ENCODE measurements around the gene PDCD1LG2. TPM values are rescaled to one million over a fixed set of nuclear protein-coding genes. Genes with fewer than 3 reads are reported as not detected.

Gene PDCD1LG2
- total RNA-seq, 2 experiments from 2014 or later = 0.13 to 0.14 TPM

DNA sequence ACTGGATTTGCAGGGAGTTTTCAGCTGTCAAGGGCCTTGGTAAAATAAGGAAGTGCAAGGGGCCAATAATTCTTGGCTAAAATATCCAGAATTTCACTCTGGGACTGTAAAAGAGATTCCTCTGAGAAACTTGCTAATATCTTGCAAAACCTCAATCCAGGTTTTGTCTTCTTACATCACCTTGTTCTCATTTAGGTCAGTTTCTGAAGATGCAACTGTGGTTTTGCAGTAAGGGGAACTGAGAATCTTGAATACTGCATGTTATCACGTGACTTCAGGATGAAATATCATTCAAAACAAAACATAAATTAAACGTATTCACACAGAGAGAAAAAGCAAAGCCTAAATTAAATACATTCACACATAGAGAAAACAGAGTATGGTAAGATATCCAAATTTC lies 83.6 kb downstream of the PDCD1LG2 start:
- H3K9me3 Mint-ChIP-seq = no peaks in the 10 kb centered on the region
- TF ChIP-seq CTCF (IDR thresholded peaks at IDR 0.05) = no peak
- H3K4me3 Mint-ChIP-seq = no peak overlapping the region
- CTCF ChIA-PET = interaction anchor here (1.9 kb wide), 1 partner anchor 408 kb away, joined by 8 read pairs; the partner anchor contains the start of gene INSL6
- H3K36me3 Mint-ChIP-seq (ENCODE audit: low read depth) = no peaks in the 10 kb centered on the region
- POLR2A ChIA-PET = no interaction called here
- H3K27ac Mint-ChIP-seq = no peak overlapping the region
- peaks cover 26% of the 10 kb centered on the region for H3K4me1 Mint-ChIP-seq (ENCODE audit: low read depth)
- no peaks in the 10 kb centered on the region for H3K27me3 Mint-ChIP-seq
- ATAC-seq (no peak), DNase-seq (no peak)
- intact Hi-C loops (cut with micrococcal nuclease) = loop anchor here (10.0 kb wide), 1 partner anchor 829 kb away; no protein-coding TSS in a partner anchor

DNA sequence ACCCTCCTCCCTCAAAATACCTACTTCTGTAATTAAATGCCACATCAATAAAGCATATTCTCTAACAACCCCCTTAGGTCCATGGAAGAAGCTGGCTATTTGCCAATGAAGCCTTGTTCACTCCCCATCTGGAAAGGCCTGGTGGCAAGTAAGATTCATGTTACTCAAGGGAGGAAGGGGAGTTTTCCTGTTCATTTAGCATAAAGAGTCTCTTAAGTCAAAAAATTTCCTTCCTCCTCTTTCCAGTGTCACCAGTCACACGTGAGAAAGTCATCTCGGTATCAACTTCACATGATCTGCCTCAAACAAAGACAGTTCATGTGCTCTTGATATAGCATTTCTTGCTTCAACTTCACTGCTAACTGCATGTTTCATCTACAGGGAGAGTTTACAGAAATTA lies 85.8 kb downstream of the PDCD1LG2 start:
- no peaks in the 10 kb centered on the region for H3K9me3 Mint-ChIP-seq

DNA sequence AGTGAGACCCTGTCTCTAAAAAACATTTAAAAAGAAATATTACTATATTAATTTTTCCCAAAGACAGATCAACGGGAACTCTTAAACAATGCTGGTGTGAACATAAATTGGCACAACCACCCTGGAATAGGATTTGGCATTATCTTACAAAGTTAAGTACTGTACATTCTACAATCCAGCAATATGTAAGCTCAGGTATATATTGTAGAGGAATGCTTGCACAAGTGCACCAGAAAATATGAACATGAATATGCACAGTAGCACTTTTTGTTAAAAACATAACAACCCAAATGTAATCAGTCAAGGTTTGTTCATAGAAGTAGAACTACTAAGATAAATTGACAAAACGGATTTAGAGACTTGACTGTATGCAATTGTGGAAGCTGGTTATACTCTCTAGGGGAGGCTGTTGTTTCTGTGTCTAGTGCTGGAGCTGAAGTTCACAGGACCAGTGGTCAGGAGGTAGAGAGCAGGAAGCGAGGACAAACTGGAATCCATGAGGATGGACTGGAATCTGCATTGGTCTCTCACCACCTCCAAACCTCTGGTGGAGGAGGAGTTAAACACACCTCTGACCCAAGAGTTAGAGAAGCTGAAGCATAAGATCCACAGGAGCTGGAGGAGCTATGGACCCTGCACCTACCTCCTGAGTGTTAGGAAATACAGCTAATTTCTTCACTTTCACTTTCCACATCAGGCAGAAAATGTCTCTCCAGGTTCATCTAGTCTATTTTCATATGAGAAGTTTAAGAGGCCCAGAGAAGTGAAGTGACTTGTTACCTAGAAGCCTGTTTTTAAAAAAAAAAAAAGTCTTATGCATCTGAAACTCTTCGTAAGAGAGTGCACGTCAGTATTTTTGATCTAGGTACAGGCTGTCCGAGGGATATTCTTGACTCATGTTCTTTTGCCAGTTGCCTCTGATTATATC lies 98.2 kb downstream of the PDCD1LG2 start:
- ATAC-seq = peak; percentile 88
- ChIA-PET POLR2A (no interaction called here), CTCF (interaction anchor here (1.1 to 3.1 kb wide), 5 partner anchors 8 to 422 kb away, joined by 3 to 24 read pairs (median 3); partner anchors contain the start of gene RIC1)
- Mint-ChIP-seq H3K4me3 (peak overlapping the region; percentile 69), H3K4me1 (ENCODE audit: low read depth) (peaks cover 15% of the 10 kb centered on the region), H3K27me3 (no peaks in the 10 kb centered on the region), H3K9me3 (peaks cover 2% of the 10 kb centered on the region), H3K27ac (peak overlapping the region; percentile 70), H3K36me3 (ENCODE audit: low read depth) (no peaks in the 10 kb centered on the region)
- intact Hi-C loops (cut with micrococcal nuclease) = no loop called here
- TF ChIP-seq CTCF (IDR thresholded peaks at IDR 0.05) = no peak
- DNase-seq = no peak

More for the DNA sequence above, 85.8 kb downstream of the PDCD1LG2 start:
- Mint-ChIP-seq H3K27me3 (no peaks in the 10 kb centered on the region), H3K36me3 (ENCODE audit: low read depth) (no peaks in the 10 kb centered on the region), H3K27ac (no peak overlapping the region), H3K4me1 (ENCODE audit: low read depth) (peaks cover 18% of the 10 kb centered on the region), H3K4me3 (no peak overlapping the region)
- no peak for TF ChIP-seq CTCF (IDR thresholded peaks at IDR 0.05)
- intact Hi-C loops (cut with micrococcal nuclease) = loop anchor here (10.0 kb wide), 1 partner anchor 831 kb away; no protein-coding TSS in a partner anchor
- POLR2A ChIA-PET = no interaction called here
- no peak for ATAC-seq
- DNase-seq = no peak
- CTCF ChIA-PET = interaction anchor here (0.6 to 1.4 kb wide), 6 partner anchors 9 to 837 kb away, joined by 3 read pairs; partner anchors contain the start of gene ERMP1

DNA sequence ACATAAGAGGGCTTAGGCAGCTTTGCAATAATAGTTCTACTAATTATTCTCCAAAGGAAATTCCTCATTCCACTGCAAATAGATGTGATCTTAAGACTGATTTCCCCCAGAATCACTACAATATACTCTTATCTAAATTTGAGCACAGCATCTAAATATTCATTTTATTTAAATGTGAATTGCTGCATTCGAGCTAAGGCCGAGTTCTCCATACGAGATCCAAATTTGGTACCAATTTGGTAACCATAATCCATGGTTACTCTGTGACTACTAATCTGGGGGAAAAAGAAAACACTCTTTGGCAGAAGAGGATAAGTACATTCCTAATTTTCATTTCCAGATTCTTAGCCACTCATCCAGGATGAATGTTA lies 98.9 kb downstream of the PDCD1LG2 start:
- DNase-seq (no peak), ATAC-seq (no peak)
- peaks cover 2% of the 10 kb centered on the region for H3K9me3 Mint-ChIP-seq
- peak overlapping the region; percentile 70 for H3K27ac Mint-ChIP-seq
- ChIA-PET POLR2A (no interaction called here), CTCF (interaction anchor here (1.1 to 3.1 kb wide), 5 partner anchors 9 to 423 kb away, joined by 3 to 24 read pairs (median 3); no protein-coding TSS in a partner anchor)
- no peaks in the 10 kb centered on the region for H3K27me3 Mint-ChIP-seq
- TF ChIP-seq CTCF (IDR thresholded peaks at IDR 0.05) = no peak
- intact Hi-C loops (cut with micrococcal nuclease) = no loop called here
- H3K4me3 Mint-ChIP-seq = peak overlapping the region; percentile 69
- H3K36me3 Mint-ChIP-seq (ENCODE audit: low read depth) = no peaks in the 10 kb centered on the region
- H3K4me1 Mint-ChIP-seq (ENCODE audit: low read depth) = peaks cover 15% of the 10 kb centered on the region

GRCh38 chr9:5610491-5610890 lies 100.2 kb downstream of the PDCD1LG2 start:
- peaks cover 2% of the 10 kb centered on the region for H3K9me3 Mint-ChIP-seq
- H3K4me3 Mint-ChIP-seq = no peak overlapping the region
- peaks cover 24% of the 10 kb centered on the region for H3K4me1 Mint-ChIP-seq (ENCODE audit: low read depth)
- no peaks in the 10 kb centered on the region for H3K27me3 Mint-ChIP-seq
- no peaks in the 10 kb centered on the region for H3K36me3 Mint-ChIP-seq (ENCODE audit: low read depth)
- TF ChIP-seq CTCF (IDR thresholded peaks at IDR 0.05) = no peak
- CTCF ChIA-PET = interaction anchor here (1.3 to 3.1 kb wide), 3 partner anchors 10 to 21 kb away, joined by 3 to 24 read pairs (median 5); no protein-coding TSS in a partner anchor
- DNase-seq = no peak
- H3K27ac Mint-ChIP-seq = no peak overlapping the region
- POLR2A ChIA-PET = interaction anchor here (1.2 kb wide), 1 partner anchor 9 kb away, joined by 3 read pairs; no protein-coding TSS in a partner anchor
- ATAC-seq = no peak
- intact Hi-C loops (cut with micrococcal nuclease) = no loop called here

Data from activated CD8-positive, alpha-beta T cell treated with anti-CD3 and anti-CD28 coated beads for 36 hours (primary cell).